Endothelial cell of umbilical vein (primary cell): ENCODE data around the gene VIPR1.

ENCODE experiments used
- EZH2 ChIP-seq: IDR thresholded peaks from 2 replicates; pipeline ENCODE4 v1.6.1; 2012; ENCODE audit warnings: borderline replicate concordance, low read depth, mild to moderate bottlenecking, moderate library complexity, low read length, inconsistent platforms; ENCODE audit not compliant: severe bottlenecking
- MAX ChIP-seq: IDR thresholded peaks from 2 replicates; pipeline ENCODE4 v1.6.1; 2011; ENCODE audit not compliant: insufficient read depth, insufficient read length
- POLR2A ChIP-seq: IDR thresholded peaks from 2 replicates; pipeline ENCODE4 v1.6.1; 2012; ENCODE audit warnings: low read depth, mild to moderate bottlenecking, control low read depth, low read length
- POLR2AphosphoS5 ChIP-seq: IDR thresholded peaks from 2 replicates; pipeline ENCODE4 v1.6.1; 2012; ENCODE audit warnings: low read depth, mild to moderate bottlenecking, control low read depth, low read length, moderate library complexity; ENCODE audit not compliant: insufficient read depth
- TF ChIP-seq, protein P1 (sequence below), 2 donors: IDR thresholded peaks; 1 replicate in 1 of 2; 2 replicates in 1 of 2; pipeline ENCODE4 v1.5.1; 2011; ENCODE audit warnings: low read length in 2 of 2, mild to moderate bottlenecking in 2 of 2, moderate library complexity in 2 of 2, control low read depth in 1 of 2, inconsistent platforms in 1 of 2, low read depth in 1 of 2; ENCODE audit not compliant: insufficient read depth in 1 of 2; ENCODE audit errors: extremely low read depth in 1 of 2

GRCh38 chr3:42569593-42570142 is 67.2 kb downstream of the VIPR1 start:
- TF ChIP-seq, protein P1, sequence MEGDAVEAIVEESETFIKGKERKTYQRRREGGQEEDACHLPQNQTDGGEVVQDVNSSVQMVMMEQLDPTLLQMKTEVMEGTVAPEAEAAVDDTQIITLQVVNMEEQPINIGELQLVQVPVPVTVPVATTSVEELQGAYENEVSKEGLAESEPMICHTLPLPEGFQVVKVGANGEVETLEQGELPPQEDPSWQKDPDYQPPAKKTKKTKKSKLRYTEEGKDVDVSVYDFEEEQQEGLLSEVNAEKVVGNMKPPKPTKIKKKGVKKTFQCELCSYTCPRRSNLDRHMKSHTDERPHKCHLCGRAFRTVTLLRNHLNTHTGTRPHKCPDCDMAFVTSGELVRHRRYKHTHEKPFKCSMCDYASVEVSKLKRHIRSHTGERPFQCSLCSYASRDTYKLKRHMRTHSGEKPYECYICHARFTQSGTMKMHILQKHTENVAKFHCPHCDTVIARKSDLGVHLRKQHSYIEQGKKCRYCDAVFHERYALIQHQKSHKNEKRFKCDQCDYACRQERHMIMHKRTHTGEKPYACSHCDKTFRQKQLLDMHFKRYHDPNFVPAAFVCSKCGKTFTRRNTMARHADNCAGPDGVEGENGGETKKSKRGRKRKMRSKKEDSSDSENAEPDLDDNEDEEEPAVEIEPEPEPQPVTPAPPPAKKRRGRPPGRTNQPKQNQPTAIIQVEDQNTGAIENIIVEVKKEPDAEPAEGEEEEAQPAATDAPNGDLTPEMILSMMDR (IDR thresholded peaks at IDR 0.05; ENCODE audit: extremely low read depth in 1 of 2, insufficient read depth in 1 of 2, low read depth in 1 of 2, low read length in 2 of 2) = no peak
- TF ChIP-seq POLR2A (no peak), MAX (no peak), POLR2AphosphoS5 (no peak), EZH2 (no peak)
